ENCODE measurements around the gene SCFD1.
"Not testable (repeated sequence)": the region's sequence is repeated elsewhere in the genome, so short reads cannot be mapped to it uniquely, and the experiment has no call there.

SCFD1 gene

DNA sequence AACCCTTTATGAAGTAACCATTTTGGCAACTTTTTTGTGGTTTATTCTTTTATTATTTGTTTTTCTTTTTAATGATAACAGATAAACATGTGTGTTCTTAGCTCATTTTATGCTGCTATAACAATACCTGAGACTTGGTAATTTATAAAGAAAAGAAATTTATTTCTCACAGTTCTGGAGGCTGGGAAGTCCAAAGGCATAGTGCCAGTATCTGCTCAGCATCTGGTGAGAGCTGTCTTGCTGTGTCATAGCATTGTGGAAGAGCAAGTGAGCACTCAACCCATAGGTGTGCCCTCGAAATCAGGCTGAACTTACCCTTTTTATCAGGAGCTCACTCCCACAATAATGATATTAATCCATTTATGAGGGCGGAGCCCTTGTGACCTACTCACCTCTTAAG is 8.0 kb upstream of the SCFD1 start:
- TF ChIP-seq CTCF (IDR thresholded peaks at IDR 0.05; ENCODE audit: insufficient read depth, low read depth, low read length, missing control alignments), result no peak
- no peak overlapping the region for H3K4me3 ChIP-seq (ENCODE audit: low read depth, low read length)
- DNase-seq (ENCODE audit: low read depth), result no peak

GRCh38 chr14:30620178-30620577 is 1.9 kb upstream of the SCFD1 start:
- DNase-seq (ENCODE audit: low read depth), result peak; percentile 77
- no peak overlapping the region for H3K4me3 ChIP-seq (ENCODE audit: low read depth, low read length)
- no peak for TF ChIP-seq CTCF (IDR thresholded peaks at IDR 0.05; ENCODE audit: insufficient read depth, low read depth, low read length, missing control alignments)

GRCh38 chr14:30621354-30621939 is 672 bp upstream of the SCFD1 start:
- DNase-seq (ENCODE audit: low read depth), result peak; percentile 51
- peak overlapping the region; percentile 79 for H3K4me3 ChIP-seq (ENCODE audit: low read depth, low read length)
- TF ChIP-seq CTCF (IDR thresholded peaks at IDR 0.05; ENCODE audit: insufficient read depth, low read depth, low read length, missing control alignments), result no peak

- DNase-seq (ENCODE audit: low read depth), result no peak
- H3K4me3 ChIP-seq (ENCODE audit: low read depth, low read length), result peak overlapping the region; percentile 79
- no peak for TF ChIP-seq CTCF (IDR thresholded peaks at IDR 0.05; ENCODE audit: insufficient read depth, low read depth, low read length, missing control alignments)
Observed at GRCh38 chr14:30623412-30624131, 1.5 kb downstream of the SCFD1 start.

- peak overlapping the region; percentile 79; the same call in 1 of the 2 replicates for H3K4me3 ChIP-seq (ENCODE audit: low read depth, low read length)
Observed at GRCh38 chr14:30624132-30624423, 2.0 kb downstream of the SCFD1 start.

GRCh38 chr14:30625533-30625932 is 3.4 kb downstream of the SCFD1 start:
- no peak overlapping the region for H3K4me3 ChIP-seq (ENCODE audit: low read depth, low read length)
- DNase-seq (ENCODE audit: low read depth), result no peak
- TF ChIP-seq CTCF (IDR thresholded peaks at IDR 0.05; ENCODE audit: insufficient read depth, low read depth, low read length, missing control alignments), result no peak

More at GRCh38 chr14:30624132-30624423, 2.0 kb downstream of the SCFD1 start:
- no peak for TF ChIP-seq CTCF (IDR thresholded peaks at IDR 0.05; ENCODE audit: insufficient read depth, low read depth, low read length, missing control alignments)
- no peak for DNase-seq (ENCODE audit: low read depth)

DNA sequence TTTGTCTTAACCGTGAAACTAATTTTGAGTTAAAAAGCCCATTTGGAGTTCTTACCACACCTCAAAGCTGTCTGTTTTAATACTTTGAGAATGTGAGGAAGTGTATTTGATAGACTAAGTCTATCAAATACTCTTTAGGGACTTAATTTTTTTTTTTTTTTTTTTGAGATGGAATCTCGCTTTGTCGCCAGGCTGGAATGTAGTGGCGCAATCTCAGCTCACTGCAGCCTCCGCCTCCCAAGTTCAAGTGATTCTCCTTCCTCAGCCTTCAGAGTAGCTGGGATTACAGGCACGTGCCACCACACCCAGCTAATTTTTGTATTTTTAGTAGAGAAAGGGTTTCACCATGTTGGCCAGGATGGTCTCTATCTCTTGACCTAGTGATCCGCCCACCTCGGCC is 7.3 kb downstream of the SCFD1 start:
- DNase-seq (ENCODE audit: low read depth); H3K4me3 ChIP-seq (ENCODE audit: low read depth, low read length): not testable (repeated sequence)

All from GM12865 (cell line).